ENCODE data around the gene MPV17L.

GRCh38 chr16:15396948-15397594, 1.5 kb downstream of the MPV17L start:
- TF ChIP-seq POLR2AphosphoS5 (IDR thresholded peaks at IDR 0.05) (no peak), CTCF (IDR thresholded peaks at IDR 0.05 in 8 of 11, conservative IDR thresholded peaks at IDR 0.05 in 3 of 11) (no peak)
